CD4-positive, alpha-beta T cell treated with Interleukin-21 for 1 hour (primary cell): ENCODE results near the gene SETD2.
"Not testable (repeated sequence)": the region's sequence is repeated elsewhere in the genome, so short reads cannot be mapped to it uniquely, and the experiment has no call there.

Source experiments
- DNase-seq: peaks from one replicate; pipeline ENCODE4 v3.0.0-alpha.2; 2020

Gene SETD2, protein sequence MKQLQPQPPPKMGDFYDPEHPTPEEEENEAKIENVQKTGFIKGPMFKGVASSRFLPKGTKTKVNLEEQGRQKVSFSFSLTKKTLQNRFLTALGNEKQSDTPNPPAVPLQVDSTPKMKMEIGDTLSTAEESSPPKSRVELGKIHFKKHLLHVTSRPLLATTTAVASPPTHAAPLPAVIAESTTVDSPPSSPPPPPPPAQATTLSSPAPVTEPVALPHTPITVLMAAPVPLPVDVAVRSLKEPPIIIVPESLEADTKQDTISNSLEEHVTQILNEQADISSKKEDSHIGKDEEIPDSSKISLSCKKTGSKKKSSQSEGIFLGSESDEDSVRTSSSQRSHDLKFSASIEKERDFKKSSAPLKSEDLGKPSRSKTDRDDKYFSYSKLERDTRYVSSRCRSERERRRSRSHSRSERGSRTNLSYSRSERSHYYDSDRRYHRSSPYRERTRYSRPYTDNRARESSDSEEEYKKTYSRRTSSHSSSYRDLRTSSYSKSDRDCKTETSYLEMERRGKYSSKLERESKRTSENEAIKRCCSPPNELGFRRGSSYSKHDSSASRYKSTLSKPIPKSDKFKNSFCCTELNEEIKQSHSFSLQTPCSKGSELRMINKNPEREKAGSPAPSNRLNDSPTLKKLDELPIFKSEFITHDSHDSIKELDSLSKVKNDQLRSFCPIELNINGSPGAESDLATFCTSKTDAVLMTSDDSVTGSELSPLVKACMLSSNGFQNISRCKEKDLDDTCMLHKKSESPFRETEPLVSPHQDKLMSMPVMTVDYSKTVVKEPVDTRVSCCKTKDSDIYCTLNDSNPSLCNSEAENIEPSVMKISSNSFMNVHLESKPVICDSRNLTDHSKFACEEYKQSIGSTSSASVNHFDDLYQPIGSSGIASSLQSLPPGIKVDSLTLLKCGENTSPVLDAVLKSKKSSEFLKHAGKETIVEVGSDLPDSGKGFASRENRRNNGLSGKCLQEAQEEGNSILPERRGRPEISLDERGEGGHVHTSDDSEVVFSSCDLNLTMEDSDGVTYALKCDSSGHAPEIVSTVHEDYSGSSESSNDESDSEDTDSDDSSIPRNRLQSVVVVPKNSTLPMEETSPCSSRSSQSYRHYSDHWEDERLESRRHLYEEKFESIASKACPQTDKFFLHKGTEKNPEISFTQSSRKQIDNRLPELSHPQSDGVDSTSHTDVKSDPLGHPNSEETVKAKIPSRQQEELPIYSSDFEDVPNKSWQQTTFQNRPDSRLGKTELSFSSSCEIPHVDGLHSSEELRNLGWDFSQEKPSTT (N-terminal part only)

DNA sequence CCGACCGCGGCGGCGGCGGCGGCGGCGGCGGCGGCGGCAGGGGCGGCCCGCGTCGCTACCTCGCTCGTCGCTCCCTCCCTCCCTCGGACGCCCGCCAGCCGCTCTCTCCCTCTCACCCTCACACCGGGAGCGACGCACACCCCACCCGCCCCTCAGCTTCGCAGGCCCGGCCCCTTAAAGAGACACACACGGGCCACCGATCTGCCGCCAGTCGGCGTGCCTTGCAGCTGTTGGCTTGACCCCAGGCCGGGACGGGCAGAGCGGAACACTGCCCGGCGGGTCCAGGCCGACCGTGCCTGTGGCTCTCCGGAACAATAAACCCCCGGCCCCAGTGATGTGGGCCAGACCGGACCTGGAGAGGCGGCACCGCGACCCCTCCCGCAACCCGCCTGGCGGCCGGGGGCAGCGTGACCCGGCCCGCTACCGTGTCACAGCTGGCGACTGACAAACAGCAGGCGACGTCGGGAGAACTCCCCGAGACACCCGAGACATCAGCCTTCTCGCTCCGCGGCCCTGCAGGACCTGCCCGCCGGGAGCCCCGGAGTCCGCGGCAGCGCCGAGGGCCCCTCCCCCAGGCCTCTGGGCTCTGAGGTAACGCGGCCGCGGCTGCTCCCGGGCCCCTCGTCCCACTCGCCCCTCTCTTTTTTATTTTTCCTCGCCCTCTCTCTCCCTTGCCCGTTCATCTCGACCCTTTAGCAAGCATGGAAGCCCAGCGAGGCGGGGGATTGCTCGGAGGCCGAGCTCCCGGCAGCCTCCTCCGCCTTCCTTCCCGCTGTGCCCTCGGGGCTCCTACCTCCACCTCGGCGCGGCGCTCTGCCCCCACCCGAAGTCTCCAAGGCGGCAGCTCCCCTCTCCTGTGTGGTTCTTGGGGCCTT, at the start of gene SETD2:
Gene SETD2 (minus strand): TSS at position 107 of the 875 bp plus-strand sequence. CDS start 189 bp downstream, outside the sequence.
- DNase-seq = peak; percentile 87

GRCh38 chr3:47210863-47211405, 47.0 kb upstream of the SETD2 start:
- no peak for DNase-seq

DNA sequence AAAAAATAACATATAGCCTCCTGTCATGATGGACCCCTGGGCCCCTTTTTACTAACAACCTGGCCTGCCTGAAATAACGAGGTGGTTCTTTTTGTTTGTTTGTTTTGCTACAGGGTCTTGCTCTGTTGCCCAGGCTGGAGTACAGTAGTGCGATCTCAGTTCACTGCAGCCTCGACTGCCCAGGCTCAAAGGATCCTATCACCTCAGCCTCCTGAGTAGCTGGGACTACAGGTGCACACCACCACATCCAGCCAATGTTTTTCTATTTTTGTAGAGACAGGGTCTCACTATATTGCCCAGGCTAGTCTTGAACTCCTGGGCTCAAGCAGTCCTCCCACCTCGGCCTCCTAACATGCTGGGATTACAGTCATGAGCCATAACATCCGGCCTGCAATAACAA, 42.1 kb upstream of the SETD2 start:
- not testable (repeated sequence) for DNase-seq

- no peak for DNase-seq
These were observed 41.0 kb upstream of the SETD2 start for GRCh38 chr3:47204875-47205274.

DNA sequence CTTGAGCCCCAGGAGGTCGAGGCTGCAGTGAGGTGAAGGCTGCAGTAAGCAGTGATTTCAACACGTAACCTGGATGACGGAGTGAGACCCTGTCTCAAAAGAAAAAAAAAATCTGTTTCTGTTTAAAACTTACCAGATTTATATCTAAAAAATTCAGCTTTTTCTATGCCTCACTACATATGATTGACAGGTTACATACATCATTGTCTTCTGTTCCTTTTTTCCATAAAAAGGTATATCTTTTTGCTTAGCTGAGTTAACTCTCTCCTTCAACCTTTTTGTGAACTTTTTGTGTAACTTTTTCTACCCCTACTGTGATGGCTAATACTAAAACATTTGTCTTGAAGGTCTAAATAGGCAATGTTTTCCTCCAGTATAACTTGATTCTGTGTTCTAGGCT, 38.6 kb upstream of the SETD2 start:
- no peak for DNase-seq

GRCh38 chr3:47197287-47197686, 33.4 kb upstream of the SETD2 start:
- no peak for DNase-seq

DNA sequence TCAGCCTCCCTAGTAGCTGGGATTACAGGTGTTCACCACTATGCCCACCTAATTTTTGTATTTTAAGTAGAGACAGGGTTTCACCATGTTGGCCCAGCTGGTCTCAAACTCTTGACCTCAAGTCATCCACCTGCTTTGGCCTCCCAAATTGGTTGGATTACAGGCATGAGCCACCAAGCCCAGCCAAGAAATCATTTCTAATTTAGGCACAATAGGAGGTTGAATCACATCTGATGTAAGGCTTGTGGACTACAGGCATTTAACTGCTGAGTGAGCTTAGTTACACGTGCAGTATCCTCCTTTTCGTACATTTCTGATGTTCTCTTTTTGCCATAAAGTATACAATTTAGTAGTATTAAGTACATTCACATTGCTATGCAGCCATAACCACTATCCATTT, 31.1 kb upstream of the SETD2 start:
- no peak for DNase-seq

GRCh38 chr3:47193871-47194859, 30.3 kb upstream of the SETD2 start:
- DNase-seq = no peak

- no peak for DNase-seq
These were observed 22.4 kb upstream of the SETD2 start for GRCh38 chr3:47186285-47186684.

DNA sequence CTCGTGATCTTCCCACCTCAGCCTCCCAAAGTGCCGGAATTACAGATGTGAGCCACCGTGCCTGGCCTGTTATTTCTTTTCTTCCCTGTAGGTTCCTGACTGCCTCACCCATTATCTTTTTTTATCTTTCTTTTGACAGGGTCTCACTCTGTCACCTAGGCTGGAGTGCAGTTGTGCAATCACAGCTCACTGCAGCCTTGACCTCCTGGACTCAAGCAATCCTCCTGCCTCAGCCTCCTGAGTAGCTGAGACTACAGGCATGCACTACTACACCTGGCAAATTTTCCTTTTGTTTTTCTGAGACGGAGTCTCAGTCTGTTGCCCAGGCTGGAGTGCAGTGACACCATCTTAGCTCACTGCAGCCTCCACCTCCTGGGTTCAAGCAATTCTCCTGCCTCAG, 17.8 kb upstream of the SETD2 start:
- not testable (repeated sequence) for DNase-seq

DNA sequence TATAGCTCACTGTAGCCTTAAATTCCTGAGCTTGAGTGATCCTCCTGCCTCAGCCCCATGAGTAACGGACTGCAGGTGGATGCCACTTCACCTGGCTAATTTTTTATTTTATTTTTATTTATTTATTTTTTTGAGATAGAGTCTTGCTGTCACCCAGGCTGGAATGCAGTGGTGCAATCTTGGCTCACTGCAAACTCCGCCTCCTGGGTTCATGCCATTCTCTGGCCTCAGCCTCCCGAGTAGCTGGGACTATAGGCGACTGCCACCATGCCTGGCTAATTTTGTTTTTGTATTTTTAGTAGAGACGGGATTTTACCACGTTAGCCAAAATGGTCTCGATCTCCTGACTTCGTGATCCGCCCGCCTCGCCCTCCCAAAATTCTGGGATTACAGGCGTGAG, 16.1 kb upstream of the SETD2 start:
- DNase-seq = not testable (repeated sequence)

GRCh38 chr3:47176582-47176981, 12.7 kb upstream of the SETD2 start:
- no peak for DNase-seq

DNA sequence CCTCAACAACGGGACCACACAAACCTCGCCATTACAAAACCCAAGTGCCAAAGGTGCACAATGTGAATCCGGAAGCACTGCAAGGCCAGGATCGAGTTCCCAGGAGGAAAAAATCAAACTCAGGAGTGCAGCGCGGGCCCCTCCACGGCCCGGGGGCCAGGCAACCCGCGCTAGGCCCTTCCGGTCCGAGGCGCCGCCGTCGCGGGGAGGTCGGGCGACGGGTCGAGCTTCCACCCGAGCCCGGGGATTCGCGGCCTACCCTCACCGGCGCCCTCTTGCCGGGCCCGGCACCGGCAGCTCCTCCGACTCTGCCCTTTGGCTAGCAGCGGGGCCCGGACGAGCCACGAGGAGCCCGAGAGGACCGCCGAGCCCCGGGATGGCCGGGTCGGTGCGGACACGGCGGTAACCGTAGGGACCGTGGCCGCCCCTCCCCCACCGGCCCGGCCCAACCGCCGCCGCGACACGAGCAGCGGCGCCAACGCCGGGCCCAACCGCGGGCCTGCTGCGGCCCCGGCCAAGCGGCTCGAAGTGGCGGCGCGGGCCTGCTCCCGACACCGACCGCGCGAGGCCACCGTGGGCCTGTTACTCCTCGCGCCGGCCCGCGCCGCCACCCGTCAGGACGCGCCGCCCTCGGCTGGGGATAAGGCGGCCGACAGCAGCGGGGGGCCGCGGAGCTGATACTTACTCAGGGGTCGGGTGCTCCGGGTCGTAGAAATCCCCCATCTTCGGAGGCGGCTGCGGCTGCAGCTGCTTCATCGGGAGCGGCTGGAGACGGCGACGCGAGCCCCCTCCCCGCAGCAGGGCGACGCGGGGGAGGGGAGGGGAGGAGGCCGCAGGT, 525 bp downstream of the SETD2 start:
- peak; percentile 67 for DNase-seq

- no peak for DNase-seq
These were observed 1.2 kb downstream of the SETD2 start for GRCh38 chr3:47162697-47163168.

DNA sequence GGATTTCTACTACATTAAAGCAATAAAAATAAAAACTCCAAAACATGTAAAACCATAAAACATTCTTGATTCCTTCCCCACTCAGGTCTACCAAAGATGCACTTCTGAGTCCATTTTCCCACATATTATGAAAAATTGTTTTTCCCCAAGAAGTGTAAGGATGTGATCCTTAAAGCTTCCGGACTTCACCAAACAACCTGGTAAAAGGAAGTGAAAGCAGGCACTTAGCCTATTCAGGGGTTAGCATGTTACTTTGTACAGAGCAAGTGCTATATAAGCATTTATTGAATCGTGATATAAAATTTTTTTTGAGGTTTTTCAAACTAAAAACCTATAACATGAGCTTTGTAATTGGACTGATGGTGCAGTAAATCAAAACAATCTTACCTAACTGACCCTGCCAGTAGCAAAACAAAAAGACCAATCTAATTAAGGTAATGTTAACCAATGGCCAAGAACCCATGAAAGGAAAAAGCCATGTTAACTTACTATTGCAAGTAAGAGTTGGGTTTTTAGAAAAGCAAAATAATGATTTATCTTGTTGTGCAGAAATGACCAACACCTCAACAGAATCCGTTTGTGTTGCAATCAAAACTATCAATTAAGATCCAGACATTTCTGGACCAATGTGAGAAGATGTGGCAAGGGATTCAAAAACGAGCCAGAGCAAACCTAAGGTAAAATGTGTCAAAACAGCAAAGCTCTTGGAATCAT, 1.8 kb downstream of the SETD2 start:
- no peak for DNase-seq

- DNase-seq = no peak
These were observed 4.1 kb downstream of the SETD2 start for GRCh38 chr3:47159820-47160219.

- DNase-seq = no peak
These were observed 5.7 kb downstream of the SETD2 start for GRCh38 chr3:47158208-47158607.

DNA sequence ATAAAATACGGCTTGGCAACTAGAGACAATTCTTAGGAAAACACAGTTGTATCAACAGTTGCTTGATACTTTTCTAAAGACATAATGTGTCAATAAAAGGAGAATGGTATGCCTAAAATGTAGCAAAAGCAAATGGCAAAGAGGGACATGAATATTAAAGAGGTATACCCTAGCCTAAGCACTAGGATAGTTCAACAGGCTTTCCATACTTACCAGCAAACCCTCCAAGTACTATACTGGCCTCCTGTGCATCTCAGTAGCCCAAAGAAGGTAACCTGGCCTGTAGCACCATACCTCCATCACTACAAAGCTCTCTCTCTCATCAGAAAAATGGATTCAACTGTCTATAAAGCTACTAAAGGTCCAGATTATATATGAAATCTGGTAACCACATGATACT, 7.5 kb downstream of the SETD2 start:
- DNase-seq = no peak

GRCh38 chr3:47152578-47152977, 11.3 kb downstream of the SETD2 start:
- no peak for DNase-seq
